GM23338 (cell line): ENCODE data around the gene ZCCHC4. TPM values are rescaled to one million over a fixed set of nuclear protein-coding genes. Genes with fewer than 3 reads are reported as not detected.

ENCODE experiments used
- ATAC-seq: fragments of 200-7000 bp; cut with Tn5 transposase; 3 replicates; pipeline ENCODE4 v1.9.1; 2020
- DNase-seq: peaks from one replicate; pipeline ENCODE4 v3.0.0-alpha.2; 2015; ENCODE audit warnings: low spot score
- H2AFZ ChIP-seq: fragments of 200-600 bp; sonication (generic); 2 replicates; pipeline ENCODE4 v1.8.0; 2016; ENCODE audit warnings: antibody characterized with exemption, mild to moderate bottlenecking, moderate library complexity
- H3F3A ChIP-seq: fragments of 200-600 bp; sonication (generic); replicated peaks from 2 replicates; pipeline ENCODE4 v1.8.0; 2017; ENCODE audit warnings: antibody characterized with exemption, mixed run types, low read depth
- H3K27ac ChIP-seq: fragments of 200-600 bp; sonication (generic); 2 replicates; pipeline ENCODE4 v1.6.1; 2016; ENCODE audit warnings: low read depth
- H3K27me3 ChIP-seq: fragments of 200-600 bp; sonication (generic); 2 replicates; pipeline ENCODE4 v1.8.0; 2016; ENCODE audit warnings: mild to moderate bottlenecking, mixed run types, moderate library complexity; ENCODE audit not compliant: insufficient read depth
- H3K36me3 ChIP-seq: fragments of 200-600 bp; sonication (generic); 2 replicates; pipeline ENCODE4 v1.8.0; 2016; ENCODE audit warnings: mild to moderate bottlenecking; ENCODE audit not compliant: insufficient read depth
- H3K4me1 ChIP-seq: fragments of 200-600 bp; sonication (generic); 2 replicates; pipeline ENCODE4 v1.8.0; 2016; ENCODE audit warnings: mild to moderate bottlenecking, moderate library complexity; ENCODE audit not compliant: insufficient read depth
- H3K4me2 ChIP-seq: fragments of 200-600 bp; sonication (generic); 2 replicates; pipeline ENCODE4 v1.7.1; 2017; ENCODE audit warnings: mixed run types
- H3K4me3 ChIP-seq: fragments of 200-600 bp; sonication (generic); 2 replicates; pipeline ENCODE4 v1.6.1; 2016; ENCODE audit warnings: mixed run types
- H3K79me2 ChIP-seq: fragments of 200-600 bp; sonication (generic); replicated peaks from 2 replicates; pipeline ENCODE4 v1.8.0; 2017; ENCODE audit warnings: mild to moderate bottlenecking; ENCODE audit not compliant: insufficient read depth
- H3K9me2 ChIP-seq: fragments of 200-600 bp; sonication (generic); 2 replicates; pipeline ENCODE4 v1.8.0; 2017; ENCODE audit not compliant: insufficient read depth
- H4K20me1 ChIP-seq: fragments of 200-600 bp; sonication (generic); replicated peaks from 2 replicates; pipeline ENCODE4 v1.8.0; 2017; ENCODE audit warnings: mild to moderate bottlenecking; ENCODE audit not compliant: insufficient read depth
- H3K27ac Mint-ChIP-seq: 2 replicates; pipeline ENCODE4 v1.8.0; 2020; ENCODE audit warnings: inconsistent platforms, mild to moderate bottlenecking, moderate library complexity, mixed read lengths
- H3K27me3 Mint-ChIP-seq: 3 replicates; pipeline ENCODE4 v1.8.0; 2022; ENCODE audit warnings: low read depth, mild to moderate bottlenecking, moderate library complexity, mixed read lengths, inconsistent platforms; ENCODE audit not compliant: insufficient read depth, poor library complexity
- H3K36me3 Mint-ChIP-seq: 3 replicates; pipeline ENCODE4 v1.8.0; 2021; ENCODE audit warnings: low read depth, mild to moderate bottlenecking, inconsistent platforms, moderate library complexity, mixed read lengths
- H3K4me1 Mint-ChIP-seq: 3 replicates; pipeline ENCODE4 v1.8.0; 2020; ENCODE audit warnings: mild to moderate bottlenecking, inconsistent platforms, mixed read lengths
- H3K4me3 Mint-ChIP-seq: 3 replicates; pipeline ENCODE4 v1.8.0; 2021; ENCODE audit warnings: moderate library complexity, mild to moderate bottlenecking, inconsistent platforms, mixed read lengths
- H3K9me3 Mint-ChIP-seq: 3 replicates; pipeline ENCODE4 v1.8.0; 2020; ENCODE audit warnings: moderate library complexity, mild to moderate bottlenecking, inconsistent platforms, mixed read lengths
- CREB1 ChIP-seq: fragments of 250-450 bp; sonication (Bioruptor Pico); IDR thresholded peaks from 2 replicates; pipeline ENCODE4 v1.5.0; 2020; ENCODE audit warnings: low read depth, mild to moderate bottlenecking, moderate library complexity
- CTCF ChIP-seq, 2 experiments: fragments of 200-600 bp in 1 of 2; sonication (generic) in 1 of 2; conservative IDR thresholded peaks; 2 replicates each; pipeline versions ENCODE4 v1.5.1 to v1.6.1; 2016 to 2017; ENCODE audit warnings: antibody characterized with exemption in 2 of 2, low read depth in 2 of 2, mild to moderate bottlenecking in 2 of 2, moderate library complexity in 1 of 2
- EZH2 ChIP-seq: fragments of 200-600 bp; sonication (generic); IDR thresholded peaks from one replicate; pipeline ENCODE4 v1.8.0; 2017; ENCODE audit warnings: antibody characterized with exemption, mild to moderate bottlenecking, low read depth; ENCODE audit not compliant: unreplicated experiment
- EZH2phosphoT487 ChIP-seq: fragments of 200-600 bp; sonication (generic); IDR thresholded peaks from one replicate; pipeline ENCODE4 v1.8.1; 2018; ENCODE audit warnings: antibody characterized with exemption; ENCODE audit not compliant: unreplicated experiment
- POLR2AphosphoS5 ChIP-seq: IDR thresholded peaks from 2 replicates; pipeline ENCODE4 v1.6.1; 2016; ENCODE audit warnings: antibody characterized with exemption, low read depth
- STAT1 ChIP-seq: IDR thresholded peaks from one replicate; pipeline ENCODE4 v1.6.1; 2016; ENCODE audit warnings: antibody characterized with exemption; ENCODE audit not compliant: unreplicated experiment
- ZNF114 ChIP-seq: fragments of 250-450 bp; sonication (Bioruptor Pico); IDR thresholded peaks from 2 replicates; pipeline ENCODE4 v1.5.0; 2020; ENCODE audit warnings: mild to moderate bottlenecking, moderate library complexity
- ZNF331 ChIP-seq: fragments of 250-450 bp; sonication (Bioruptor Pico); IDR thresholded peaks from 2 replicates; pipeline ENCODE4 v1.5.0; 2020; ENCODE audit warnings: low read depth, mild to moderate bottlenecking, moderate library complexity
- ZNF462 ChIP-seq: fragments of 250-450 bp; sonication (Bioruptor Pico); IDR thresholded peaks from 2 replicates; pipeline ENCODE4 v1.5.0; 2020; ENCODE audit warnings: mild to moderate bottlenecking, moderate library complexity
- polyA plus RNA-seq: library from polyadenylated mRNA; unstranded; fragments of >200 nt; fragmentation: Nextera tagmentation; extraction: Ambion mirVana; gene quantifications from 2 replicates; pipeline ENCODE4 v1.2.1, GENCODE V29; 2016
- total RNA-seq: library from RNA; depleted of rRNA; stranded (reverse); fragments of >200 nt; shearing (Covaris generic); gene quantifications from 2 replicates; pipeline ENCODE4 v1.2.3, GENCODE V29; 2014

The ZCCHC4 gene
- total and polyA plus RNA-seq, 2 experiments from 2014 or later, result 11.3 to 17.9 TPM

GRCh38 chr4:25302626-25303025 is 9.9 kb upstream of the ZCCHC4 start:
- H3K27ac ChIP-seq, result no peak overlapping the region
- H3K4me1 ChIP-seq, result no peaks in the 10 kb centered on the region; the same call in 1 of the 2 replicates
- H3K9me2 ChIP-seq, result no peaks in the 10 kb centered on the region
- H3K27ac Mint-ChIP-seq, result no peak overlapping the region
- H4K20me1 ChIP-seq, result no peaks in the 10 kb centered on the region
- no peak overlapping the region for H2AFZ ChIP-seq
- no peaks in the 10 kb centered on the region for H3K9me3 Mint-ChIP-seq
- TF ChIP-seq POLR2AphosphoS5 (no peak), CTCF (conservative IDR thresholded peaks at IDR 0.05; ENCODE audit: low read depth in 2 of 2) (no peak), EZH2 (no peak), EZH2phosphoT487 (no peak), ZNF114 (CRISPR knock-in tag) (no peak), ZNF331 (CRISPR knock-in tag) (no peak), STAT1 (no peak), CREB1 (CRISPR knock-in tag) (no peak)
- no peak overlapping the region for H3K4me2 ChIP-seq
- no peak for DNase-seq
- ATAC-seq, result no peak
- no peaks in the 10 kb centered on the region for H3K36me3 Mint-ChIP-seq
- H3K4me3 Mint-ChIP-seq, result no peak overlapping the region
- H3K36me3 ChIP-seq, result no peaks in the 10 kb centered on the region
- no peak overlapping the region for H3K4me3 ChIP-seq
- H3F3A ChIP-seq, result no peaks in the 10 kb centered on the region
- H3K79me2 ChIP-seq, result no peaks in the 10 kb centered on the region
- H3K27me3 ChIP-seq, result no peaks in the 10 kb centered on the region
- H3K4me1 Mint-ChIP-seq, result peaks cover 9% of the 10 kb centered on the region; the same call in 2 of the 3 replicates
- H3K27me3 Mint-ChIP-seq, result no peaks in the 10 kb centered on the region

GRCh38 chr4:25303578-25303977 is 9.0 kb upstream of the ZCCHC4 start:
- no peak overlapping the region for H3K4me3 Mint-ChIP-seq
- H3K4me3 ChIP-seq, result no peak overlapping the region
- H3K27ac Mint-ChIP-seq, result no peak overlapping the region
- no peaks in the 10 kb centered on the region for H3K27me3 ChIP-seq
- H3K27me3 Mint-ChIP-seq, result no peaks in the 10 kb centered on the region
- no peaks in the 10 kb centered on the region for H3K36me3 Mint-ChIP-seq
- H3K4me1 ChIP-seq, result no peaks in the 10 kb centered on the region; the same call in 1 of the 2 replicates
- peak overlapping the region; percentile 38; the same call in 1 of the 2 replicates for H2AFZ ChIP-seq
- peaks cover 1% of the 10 kb centered on the region; the same call in 1 of the 2 replicates for H3K9me2 ChIP-seq
- no peaks in the 10 kb centered on the region for H3K9me3 Mint-ChIP-seq
- ATAC-seq, result no peak
- H4K20me1 ChIP-seq, result no peaks in the 10 kb centered on the region
- H3K4me1 Mint-ChIP-seq, result peaks cover 9% of the 10 kb centered on the region; the same call in 2 of the 3 replicates
- H3F3A ChIP-seq, result no peaks in the 10 kb centered on the region
- no peak overlapping the region for H3K4me2 ChIP-seq
- H3K36me3 ChIP-seq, result no peaks in the 10 kb centered on the region
- TF ChIP-seq STAT1, result no peak
- TF ChIP-seq ZNF462, result no peak
- TF ChIP-seq ZNF114 (CRISPR knock-in tag), result no peak
- no peak for TF ChIP-seq POLR2AphosphoS5
- H3K79me2 ChIP-seq, result no peaks in the 10 kb centered on the region
- no peak overlapping the region for H3K27ac ChIP-seq
- no peak for DNase-seq
